Mammary microvascular endothelial cell (primary cell): Measurements from ENCODE around the gene MORN4. TPM values are rescaled to one million over a fixed set of nuclear protein-coding genes. Genes with fewer than 3 reads are reported as not detected.

ENCODE experiments used
- total RNA-seq: library from RNA; depleted of rRNA; stranded (reverse); fragments of >200 nt; gene quantifications from 2 replicates; pipeline ENCODE4 v1.2.3, GENCODE V29; 2015

Gene MORN4
- total RNA-seq = 5.1 and 6.1 TPM in 2 replicates

GRCh38 chr10:97632949-97633884 lies at the start of gene MORN4:
Gene MORN4, minus strand, starts transcription at chr10:97633500. Its CDS starts 13,847 bp downstream, at chr10:97619653.

GRCh38 chr10:97640174-97640867 lies 7.0 kb upstream of the MORN4 start, which contains the start of gene PI4K2A:
Gene PI4K2A, plus strand, starts transcription at chr10:97640671. Its CDS starts 72 bp downstream, at chr10:97640743.

DNA sequence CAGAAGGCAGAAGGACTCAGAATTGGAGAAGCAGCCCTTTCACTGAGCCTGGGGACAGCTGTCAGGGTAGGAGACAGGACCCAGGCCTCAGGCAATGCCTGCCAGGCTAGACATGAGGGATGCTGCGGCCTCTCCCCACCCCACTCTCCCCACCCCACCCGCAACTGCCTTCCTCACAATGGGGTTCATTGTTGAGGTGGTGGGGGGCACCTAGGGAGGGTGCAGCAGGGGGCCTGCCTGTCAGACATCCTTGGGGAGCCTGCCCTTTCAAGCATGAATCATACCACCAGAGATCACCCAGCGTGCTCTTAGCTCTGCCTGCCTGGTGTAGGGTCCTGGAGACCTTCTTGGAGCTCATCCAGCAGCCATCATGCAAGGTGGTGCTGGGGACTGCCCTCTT lies 43.8 kb downstream of the MORN4 start, which contains the start of gene C10orf62:
C10orf62 (plus strand) TSS at position 243 of the 400 bp plus-strand sequence. CDS start 177 bp downstream, outside the sequence.

GRCh38 chr10:97584060-97584797 lies 49.1 kb downstream of the MORN4 start, which contains the start of gene HOGA1:
Gene HOGA1, plus strand, starts transcription at chr10:97584389. Its CDS starts 315 bp downstream, at chr10:97584704.

DNA sequence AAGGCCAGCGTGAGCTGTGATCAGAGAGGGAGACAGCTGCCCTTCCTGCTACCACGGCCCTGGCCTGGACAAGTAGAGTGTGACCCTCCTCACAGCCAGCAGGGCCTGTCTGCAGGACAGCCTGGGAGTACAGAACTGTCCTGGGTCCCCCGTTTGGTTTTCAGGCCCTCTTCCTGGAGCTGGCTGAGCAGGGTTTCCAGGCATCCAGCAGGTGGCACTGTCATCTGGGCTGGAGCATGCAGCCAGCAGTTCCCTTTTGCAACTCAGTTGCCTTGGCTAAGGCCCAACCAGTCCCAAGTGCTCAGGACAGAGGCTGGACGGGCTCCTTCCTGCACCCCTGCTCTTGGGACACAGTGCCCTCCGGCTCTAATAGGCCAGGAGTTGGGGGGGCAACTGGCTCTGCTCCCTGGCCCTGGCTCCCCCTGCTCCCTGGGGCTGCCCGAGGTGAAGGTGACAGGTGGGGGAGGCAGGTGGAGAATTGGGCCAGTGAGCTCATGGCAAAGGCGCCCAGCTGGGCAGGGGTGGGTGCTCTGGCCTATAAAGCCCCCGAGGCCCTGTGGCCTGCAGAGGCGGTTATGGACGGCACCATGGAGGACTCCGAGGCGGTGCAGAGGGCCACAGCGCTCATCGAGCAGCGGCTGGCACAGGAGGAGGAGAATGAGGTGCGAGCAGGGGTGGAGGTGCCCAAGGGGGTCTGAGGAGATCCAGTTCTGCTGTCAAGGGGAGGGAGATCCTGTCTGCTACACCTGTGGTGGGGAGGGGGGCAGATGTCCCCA lies 60.9 kb downstream of the MORN4 start, which contains the start of gene ANKRD2:
ANKRD2 (plus strand) TSS at position 566 of the 776 bp plus-strand sequence; CDS start at position 576, 10 bp downstream.

Other genes with a start within 250 kb of the MORN4 start
- gene RRP12, start 232.2 kb downstream of the MORN4 start, total RNA-seq = 33.5 and 41.9 TPM in 2 replicates
- 564 and 638 TPM in 2 replicates for gene PGAM1, start 207.3 kb downstream of the MORN4 start, total RNA-seq
- gene EXOSC1, start 187.5 kb downstream of the MORN4 start, total RNA-seq = 47.9 and 53.0 TPM in 2 replicates
- 47.6 and 57.6 TPM in 2 replicates for gene ZDHHC16, start 187.3 kb downstream of the MORN4 start, total RNA-seq
- gene MMS19, start 135.1 kb downstream of the MORN4 start, total RNA-seq = 102 and 107 TPM in 2 replicates
- 29.5 and 31.7 TPM in 2 replicates for gene UBTD1, start 134.6 kb downstream of the MORN4 start, total RNA-seq
- 0.49 and 0.67 TPM in 2 replicates for gene ANKRD2, start 60.7 kb downstream of the MORN4 start, total RNA-seq
- gene HOGA1, start 49.1 kb downstream of the MORN4 start, total RNA-seq = 0.07 and 0.10 TPM in 2 replicates
- gene C10orf62, start 43.8 kb downstream of the MORN4 start, total RNA-seq = not detected in 2 replicates
- gene PI4K2A, start 7.2 kb upstream of the MORN4 start, total RNA-seq = 25.2 and 26.0 TPM in 2 replicates
- 4.4 and 5.2 TPM in 2 replicates for gene AVPI1, start 53.7 kb upstream of the MORN4 start, total RNA-seq
- 27.0 and 38.7 TPM in 2 replicates for gene MARVELD1, start 80.2 kb upstream of the MORN4 start, total RNA-seq
- 9.7 and 9.8 TPM in 2 replicates for gene ZFYVE27, start 103.6 kb upstream of the MORN4 start, total RNA-seq
- gene SFRP5, start 138.5 kb upstream of the MORN4 start, total RNA-seq = not detected in 2 replicates
- 0.05 TPM in 1 of 2 replicates, not detected in the other for gene GOLGA7B, start 216.3 kb upstream of the MORN4 start, total RNA-seq